DND-41 (cell line): Measurements from ENCODE around the gene CLMP.

Source experiments
- ATAC-seq: fragments of 200-7000 bp; cut with Tn5 transposase; 3 replicates; pipeline ENCODE4 v1.9.1; 2021; ENCODE audit warnings: low read depth; ENCODE audit not compliant: insufficient read depth
- DNase-seq: peaks from one replicate; pipeline ENCODE4 v3.0.0-alpha.2; 2020
- H2AFZ ChIP-seq: 2 replicates; pipeline ENCODE4 v1.6.0; 2012; ENCODE audit warnings: low read depth, low read length
- H3K27ac ChIP-seq: 2 replicates; pipeline ENCODE4 v1.5.1; 2012; ENCODE audit warnings: low read length, inconsistent platforms
- H3K27me3 ChIP-seq: fragments of 200-600 bp; sonication (generic); 2 replicates; pipeline ENCODE4 v1.6.0; 2012; ENCODE audit warnings: low read length, mild to moderate bottlenecking, inconsistent platforms; ENCODE audit not compliant: insufficient read depth, poor library complexity
- H3K36me3 ChIP-seq: 2 replicates; pipeline ENCODE4 v1.5.1; 2012; ENCODE audit warnings: low read length, inconsistent platforms; ENCODE audit not compliant: insufficient read depth
- H3K4me1 ChIP-seq: 2 replicates; pipeline ENCODE4 v1.5.1; 2012; ENCODE audit warnings: mild to moderate bottlenecking, low read length; ENCODE audit not compliant: insufficient read depth
- H3K4me2 ChIP-seq: 2 replicates; pipeline ENCODE4 v1.6.0; 2012; ENCODE audit warnings: mild to moderate bottlenecking, moderate library complexity, low read length, inconsistent platforms; ENCODE audit not compliant: insufficient read depth
- H3K4me3 ChIP-seq, 2 experiments: fragments of 200-600 bp in 1 of 2; shearing (Covaris generic) in 1 of 2; 2 replicates each; pipeline ENCODE4 v1.5.1; 2012 to 2016; ENCODE audit warnings: inconsistent platforms in 2 of 2, low read length in 2 of 2, mild to moderate bottlenecking in 2 of 2, low read depth in 1 of 2, moderate library complexity in 1 of 2
- H3K79me2 ChIP-seq: 2 replicates; pipeline ENCODE4 v1.6.0; 2012; ENCODE audit warnings: low read length, inconsistent platforms; ENCODE audit not compliant: insufficient read depth
- H3K9ac ChIP-seq: 2 replicates; pipeline ENCODE4 v1.6.0; 2012; ENCODE audit warnings: low read depth, mild to moderate bottlenecking, inconsistent platforms, low read length, moderate library complexity
- H3K9me3 ChIP-seq: 2 replicates; pipeline ENCODE4 v1.5.1; 2012; ENCODE audit warnings: low read length, moderate library complexity, mild to moderate bottlenecking, inconsistent platforms; ENCODE audit not compliant: insufficient read depth, severe bottlenecking
- H4K20me1 ChIP-seq: 2 replicates; pipeline ENCODE4 v1.6.0; 2012; ENCODE audit warnings: low read length; ENCODE audit not compliant: insufficient read depth
- EZH2 ChIP-seq: IDR thresholded peaks from 3 replicates; pipeline ENCODE4 v1.6.1; 2012; ENCODE audit warnings: borderline replicate concordance, low read depth, mild to moderate bottlenecking, moderate library complexity, low read length, inconsistent platforms; ENCODE audit not compliant: severe bottlenecking
- TF ChIP-seq, protein P1 (sequence below): IDR thresholded peaks from 2 replicates; pipeline ENCODE4 v1.5.1; 2012; ENCODE audit warnings: borderline replicate concordance, low read length, moderate library complexity, mild to moderate bottlenecking; ENCODE audit not compliant: poor library complexity, severe bottlenecking; ENCODE audit errors: extremely low read depth

Gene CLMP

DNA sequence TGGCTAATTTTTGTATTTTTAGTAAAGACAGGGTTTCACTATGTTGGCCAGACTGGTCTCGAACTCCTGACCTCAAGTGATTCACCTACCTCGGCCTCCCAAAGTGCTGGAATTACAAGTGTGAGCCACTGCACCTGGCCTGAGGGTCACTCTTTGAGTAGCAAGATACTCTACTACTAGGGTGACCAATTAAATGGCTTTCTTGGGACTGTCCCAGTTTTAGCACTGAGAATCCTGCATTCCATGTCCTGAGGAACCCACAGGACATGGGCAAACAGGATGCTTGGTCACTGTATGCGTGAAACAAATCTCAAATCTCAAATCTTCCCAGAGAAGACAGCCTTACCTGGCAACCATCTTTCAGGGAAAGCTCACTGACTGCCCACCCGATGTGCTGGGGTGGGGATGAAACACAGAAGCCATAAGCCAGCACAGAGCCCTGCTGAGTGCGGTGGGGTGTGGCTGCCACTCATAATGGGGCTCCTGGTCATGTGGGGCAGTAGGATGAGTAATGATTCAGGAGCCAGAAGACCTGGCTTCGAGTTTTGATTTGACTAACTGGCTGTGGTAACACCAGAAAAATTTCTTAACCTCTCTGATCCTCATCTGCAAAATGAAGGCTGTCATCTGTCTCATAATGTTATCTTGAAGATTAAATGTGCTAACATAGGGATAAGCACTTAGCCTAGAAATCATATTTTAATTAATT, 11.5 kb downstream of the CLMP start:
- ATAC-seq (no peak), DNase-seq (no peak)
- no peak overlapping the region for H3K4me2 ChIP-seq
- H3K9me3 ChIP-seq = no peaks in the 10 kb centered on the region
- no peaks in the 10 kb centered on the region for H3K36me3 ChIP-seq
- H2AFZ ChIP-seq = no peak overlapping the region
- no peaks in the 10 kb centered on the region for H4K20me1 ChIP-seq
- no peak overlapping the region for H3K4me3 ChIP-seq
- H3K4me1 ChIP-seq = no peaks in the 10 kb centered on the region
- H3K27me3 ChIP-seq = peaks cover 12% of the 10 kb centered on the region
- no peaks in the 10 kb centered on the region for H3K79me2 ChIP-seq
- no peak overlapping the region for H3K9ac ChIP-seq
- no peak for TF ChIP-seq EZH2
- TF ChIP-seq, protein P1, sequence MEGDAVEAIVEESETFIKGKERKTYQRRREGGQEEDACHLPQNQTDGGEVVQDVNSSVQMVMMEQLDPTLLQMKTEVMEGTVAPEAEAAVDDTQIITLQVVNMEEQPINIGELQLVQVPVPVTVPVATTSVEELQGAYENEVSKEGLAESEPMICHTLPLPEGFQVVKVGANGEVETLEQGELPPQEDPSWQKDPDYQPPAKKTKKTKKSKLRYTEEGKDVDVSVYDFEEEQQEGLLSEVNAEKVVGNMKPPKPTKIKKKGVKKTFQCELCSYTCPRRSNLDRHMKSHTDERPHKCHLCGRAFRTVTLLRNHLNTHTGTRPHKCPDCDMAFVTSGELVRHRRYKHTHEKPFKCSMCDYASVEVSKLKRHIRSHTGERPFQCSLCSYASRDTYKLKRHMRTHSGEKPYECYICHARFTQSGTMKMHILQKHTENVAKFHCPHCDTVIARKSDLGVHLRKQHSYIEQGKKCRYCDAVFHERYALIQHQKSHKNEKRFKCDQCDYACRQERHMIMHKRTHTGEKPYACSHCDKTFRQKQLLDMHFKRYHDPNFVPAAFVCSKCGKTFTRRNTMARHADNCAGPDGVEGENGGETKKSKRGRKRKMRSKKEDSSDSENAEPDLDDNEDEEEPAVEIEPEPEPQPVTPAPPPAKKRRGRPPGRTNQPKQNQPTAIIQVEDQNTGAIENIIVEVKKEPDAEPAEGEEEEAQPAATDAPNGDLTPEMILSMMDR = no peak
- H3K27ac ChIP-seq = no peak overlapping the region

DNA sequence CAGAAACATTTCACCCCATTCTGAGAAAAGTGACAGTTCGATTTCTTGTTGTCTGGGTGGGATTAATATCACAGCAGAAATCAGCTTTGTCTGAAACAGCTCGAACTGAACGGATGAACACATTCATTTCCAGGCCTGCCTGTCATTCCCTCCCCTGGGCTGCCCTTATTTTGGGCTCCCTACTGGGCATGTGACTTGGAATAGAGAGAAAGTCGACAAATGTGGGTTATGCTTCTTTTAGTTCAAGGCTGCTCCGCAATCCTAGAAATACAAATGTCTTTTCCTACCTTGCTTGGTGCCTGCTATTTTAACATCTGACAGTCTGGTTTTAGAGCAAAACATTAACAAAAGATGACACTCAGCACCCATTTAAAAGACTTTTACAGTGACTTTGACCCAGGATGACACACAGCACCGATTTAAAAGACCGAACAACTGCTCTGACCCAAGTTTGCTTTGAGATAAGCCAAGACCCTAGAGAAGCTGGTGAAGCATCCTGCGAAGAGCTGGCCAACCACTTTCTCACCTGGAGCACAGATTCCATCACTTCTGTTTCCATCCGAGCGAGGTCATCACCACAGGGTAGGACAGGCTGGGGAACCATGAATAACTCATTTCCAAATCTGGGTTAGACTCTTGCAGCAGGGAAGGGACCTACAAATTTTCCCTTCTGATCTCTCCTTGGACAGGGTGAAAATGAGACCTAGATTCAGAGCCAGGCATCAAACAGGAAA, 13.1 kb downstream of the CLMP start:
- Histone ChIP-seq H3K4me3 (no peak overlapping the region), H3K27me3 (peaks cover 5% of the 10 kb centered on the region), H3K36me3 (no peaks in the 10 kb centered on the region), H3K79me2 (no peaks in the 10 kb centered on the region), H3K27ac (no peak overlapping the region), H3K4me1 (no peaks in the 10 kb centered on the region), H3K9me3 (no peaks in the 10 kb centered on the region), H3K9ac (no peak overlapping the region), H4K20me1 (no peaks in the 10 kb centered on the region), H2AFZ (no peak overlapping the region), H3K4me2 (no peak overlapping the region)
- TF ChIP-seq, protein P1 = no peak
- TF ChIP-seq EZH2 = no peak
- no peak for ATAC-seq
- DNase-seq = no peak

DNA sequence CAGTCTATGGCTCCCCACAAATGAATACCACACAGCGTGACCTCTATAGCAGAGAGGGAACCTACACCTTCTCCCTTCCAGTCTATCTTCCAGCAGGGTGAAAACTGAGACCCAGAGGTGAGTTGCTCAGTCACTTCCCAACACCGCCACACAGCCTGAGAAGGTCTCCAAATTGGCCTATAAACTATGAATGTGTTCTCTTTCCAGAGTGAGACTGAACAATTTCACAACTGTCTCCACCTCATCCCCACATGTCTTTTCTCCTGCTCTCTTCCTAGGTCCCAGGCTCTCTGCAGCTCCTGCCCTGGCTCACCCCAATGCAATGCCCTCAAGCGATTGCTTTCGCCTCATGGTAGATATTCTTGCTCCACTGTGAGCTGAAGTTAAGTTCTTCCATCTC, 14.0 kb downstream of the CLMP start:
- Histone ChIP-seq H3K9ac (no peak overlapping the region), H3K27me3 (peaks cover 5% of the 10 kb centered on the region), H4K20me1 (no peaks in the 10 kb centered on the region), H3K4me1 (no peaks in the 10 kb centered on the region), H3K9me3 (no peaks in the 10 kb centered on the region), H3K4me3 (no peak overlapping the region), H3K4me2 (no peak overlapping the region), H3K79me2 (no peaks in the 10 kb centered on the region), H3K27ac (no peak overlapping the region), H2AFZ (no peak overlapping the region), H3K36me3 (no peaks in the 10 kb centered on the region)
- DNase-seq (no peak), ATAC-seq (no peak)
- TF ChIP-seq, protein P1 = no peak
- no peak for TF ChIP-seq EZH2
